ENCODE measurements around the gene GSG1L.
A peak's percentile ranks its signal among the peaks of the same experiment; 100 is the strongest.

Gene GSG1L

GRCh38 chr16:27870116-27870798, 193.3 kb downstream of the GSG1L start:
- no peak overlapping the region for H3K4me3 ChIP-seq (ENCODE audit: low read length)
- no peak for DNase-seq (ENCODE audit: low read depth)
- TF ChIP-seq CTCF (conservative IDR thresholded peaks at IDR 0.05; ENCODE audit: low read length): no peak

GRCh38 chr16:27869411-27869810, 194.1 kb downstream of the GSG1L start:
- TF ChIP-seq CTCF (conservative IDR thresholded peaks at IDR 0.05; ENCODE audit: low read length): no peak
- no peak overlapping the region for H3K4me3 ChIP-seq (ENCODE audit: low read length)
- DNase-seq (ENCODE audit: low read depth): no peak

GRCh38 chr16:27868180-27868579, 195.3 kb downstream of the GSG1L start:
- no peak for DNase-seq (ENCODE audit: low read depth)
- H3K4me3 ChIP-seq (ENCODE audit: low read length): no peak overlapping the region
- no peak for TF ChIP-seq CTCF (conservative IDR thresholded peaks at IDR 0.05; ENCODE audit: low read length)

GRCh38 chr16:27867122-27868110, 196.1 kb downstream of the GSG1L start:
- peak; percentile 47 for DNase-seq (ENCODE audit: low read depth)
- peak; percentile 50 for TF ChIP-seq CTCF (conservative IDR thresholded peaks at IDR 0.05; ENCODE audit: low read length)
- no peak overlapping the region for H3K4me3 ChIP-seq (ENCODE audit: low read length)

- TF ChIP-seq CTCF (conservative IDR thresholded peaks at IDR 0.05; ENCODE audit: low read length): no peak
- no peak overlapping the region for H3K4me3 ChIP-seq (ENCODE audit: low read length)
These were observed 200.1 kb downstream of the GSG1L start for GRCh38 chr16:27863377-27863776.

GRCh38 chr16:27862953-27863352, 200.6 kb downstream of the GSG1L start:
- H3K4me3 ChIP-seq (ENCODE audit: low read length): no peak overlapping the region
- no peak for DNase-seq (ENCODE audit: low read depth)
- TF ChIP-seq CTCF (conservative IDR thresholded peaks at IDR 0.05; ENCODE audit: low read length): no peak

More at GRCh38 chr16:27863377-27863776, 200.1 kb downstream of the GSG1L start:
- DNase-seq (ENCODE audit: low read depth): no peak

Measured in AG10803 (cell line).